HG03521 (cell line): ENCODE data around the gene NOP56.
A peak's percentile ranks its signal among the peaks of the same experiment; 100 is the strongest.

Source experiments
- ATAC-seq: cut with Tn5 transposase; IDR thresholded peaks from one replicate; pipeline ENCODE4 v1.9.1; 2021; ENCODE audit warnings: mild to moderate bottlenecking, moderate library complexity; ENCODE audit not compliant: unreplicated experiment

The NOP56 gene

GRCh38 chr20:2640899-2641298, 11.5 kb upstream of the NOP56 start:
- no peak for ATAC-seq

GRCh38 chr20:2643708-2644107, 8.7 kb upstream of the NOP56 start:
- no peak for ATAC-seq

GRCh38 chr20:2652724-2653555, 508 bp downstream of the NOP56 start:
- peak; percentile 35 for ATAC-seq

- ATAC-seq = no peak
Observed at GRCh38 chr20:2653556-2654383, 1.3 kb downstream of the NOP56 start.

GRCh38 chr20:2654384-2654822, 2.0 kb downstream of the NOP56 start:
- ATAC-seq = no peak

- ATAC-seq = no peak
Observed at GRCh38 chr20:2654831-2655230, 2.4 kb downstream of the NOP56 start.

- ATAC-seq = no peak
Observed at GRCh38 chr20:2655331-2656116, 3.1 kb downstream of the NOP56 start.

GRCh38 chr20:2656471-2657117, 4.2 kb downstream of the NOP56 start:
- ATAC-seq = no peak

- ATAC-seq = no peak
Observed at GRCh38 chr20:2657241-2657640, 4.8 kb downstream of the NOP56 start.

- ATAC-seq = no peak
Observed at GRCh38 chr20:2657674-2658073, 5.2 kb downstream of the NOP56 start.

GRCh38 chr20:2658414-2659354, 6.3 kb downstream of the NOP56 start:
- ATAC-seq = no peak

- ATAC-seq = no peak
Observed at GRCh38 chr20:2659547-2659946, 7.1 kb downstream of the NOP56 start.

GRCh38 chr20:2663364-2663886, 11.0 kb downstream of the NOP56 start:
- no peak for ATAC-seq

GRCh38 chr20:2663887-2664719, 11.7 kb downstream of the NOP56 start, which contains the start of gene IDH3B:
IDH3B (minus strand) TSS chr20:2664216; CDS start chr20:2664188, 28 bp downstream.
- peak; percentile 87 for ATAC-seq

GRCh38 chr20:2671977-2672376, 19.5 kb downstream of the NOP56 start:
- no peak for ATAC-seq

GRCh38 chr20:2672446-2672845, 20.0 kb downstream of the NOP56 start:
- ATAC-seq = no peak

- ATAC-seq = no peak
Observed at GRCh38 chr20:2673453-2673852, 21.0 kb downstream of the NOP56 start.

GRCh38 chr20:2680046-2680445, 27.6 kb downstream of the NOP56 start:
- ATAC-seq = no peak
